Measurements from ENCODE around the gene FAM117B. TPM values are rescaled to one million over a fixed set of nuclear protein-coding genes. Genes with fewer than 3 reads are reported as not detected.
"Not testable (repeated sequence)": the region's sequence is repeated elsewhere in the genome, so short reads cannot be mapped to it uniquely, and the experiment has no call there.

Gene FAM117B
- total RNA-seq, 4 donors from 2014 or later = 0.26 to 14.0 (median 8.9) TPM

GRCh38 chr2:202705446-202706020, 70.8 kb downstream of the FAM117B start:
- Histone ChIP-seq H3K27me3 (no peaks in the 10 kb centered on the region), H3K36me3 (no peaks in the 10 kb centered on the region), H3K27ac (no peak overlapping the region), H3K4me3 (no peak overlapping the region), H3K4me1 (no peaks in the 10 kb centered on the region), H3K9me3 (no peaks in the 10 kb centered on the region)
- no peak for DNase-seq
- TF ChIP-seq CTCF (IDR thresholded peaks at IDR 0.05) (no peak), POLR2A (IDR thresholded peaks at IDR 0.05) (no peak)
- intact Hi-C loops (cut with DNase I; ENCODE audit: low total_unique reads) = no loop called here

- H3K27me3 ChIP-seq; H3K36me3 ChIP-seq; DNase-seq; H3K4me3 ChIP-seq; H3K27ac ChIP-seq; H3K9me3 ChIP-seq; intact Hi-C loops (cut with DNase I; ENCODE audit: low total_unique reads); H3K4me1 ChIP-seq: not testable (repeated sequence)
Observed at GRCh38 chr2:202714971-202715935, 80.5 kb downstream of the FAM117B start.

- intact Hi-C loops (cut with DNase I; ENCODE audit: low total_unique reads) = no loop called here
- H3K27me3 ChIP-seq = no peaks in the 10 kb centered on the region
Observed at GRCh38 chr2:202716114-202716718, 81.4 kb downstream of the FAM117B start.

GRCh38 chr2:202716953-202717597, 82.3 kb downstream of the FAM117B start:
- no peak overlapping the region for H3K4me3 ChIP-seq
- H3K27me3 ChIP-seq = no peaks in the 10 kb centered on the region
- no peak for DNase-seq
- H3K36me3 ChIP-seq = no peaks in the 10 kb centered on the region
- intact Hi-C loops (cut with DNase I; ENCODE audit: low total_unique reads) = no loop called here
- no peak overlapping the region for H3K27ac ChIP-seq
- H3K9me3 ChIP-seq = peaks cover 0 to 5% of the 10 kb centered on the region in 2 donors
- H3K4me1 ChIP-seq = no peaks in the 10 kb centered on the region
- no peak for TF ChIP-seq POLR2A (IDR thresholded peaks at IDR 0.05)
- TF ChIP-seq CTCF (IDR thresholded peaks at IDR 0.05) = no peak

More at GRCh38 chr2:202716114-202716718, 81.4 kb downstream of the FAM117B start:
- no peak for DNase-seq
- Histone ChIP-seq H3K9me3 (peaks cover 0 to 5% of the 10 kb centered on the region in 2 donors), H3K4me1 (no peaks in the 10 kb centered on the region), H3K27ac (no peak overlapping the region), H3K36me3 (no peaks in the 10 kb centered on the region), H3K4me3 (no peak overlapping the region)
- no peak for TF ChIP-seq CTCF (IDR thresholded peaks at IDR 0.05)
- no peak for TF ChIP-seq POLR2A (IDR thresholded peaks at IDR 0.05)

GRCh38 chr2:202717598-202718310, 83.0 kb downstream of the FAM117B start:
- no peaks in the 10 kb centered on the region for H3K36me3 ChIP-seq
- TF ChIP-seq POLR2A (IDR thresholded peaks at IDR 0.05) (no peak), CTCF (IDR thresholded peaks at IDR 0.05) (no peak)
- peaks cover 0 to 5% of the 10 kb centered on the region in 2 donors for H3K9me3 ChIP-seq
- H3K4me3 ChIP-seq = no peak overlapping the region
- intact Hi-C loops (cut with DNase I; ENCODE audit: low total_unique reads) = no loop called here
- H3K27me3 ChIP-seq = no peaks in the 10 kb centered on the region
- no peaks in the 10 kb centered on the region for H3K4me1 ChIP-seq
- H3K27ac ChIP-seq = no peak overlapping the region
- DNase-seq = no peak

All from uterus (tissue), 4 donors.